Thyroid gland (tissue), 4 donors: Measurements from ENCODE around the gene ANO1.

Experiments
- CTCF ChIP-seq, 6 experiments: fragments of 200-600 bp in 3 of 6; fragments of 450-650 bp in 3 of 6; sonication (generic) in 3 of 6; IDR thresholded peaks; one replicate each; pipeline ENCODE4 v1.5.1; 2016 to 2019; ENCODE audit warnings: antibody characterized with exemption in 6 of 6, mild to moderate bottlenecking in 2 of 6, inconsistent platforms in 1 of 6, moderate library complexity in 1 of 6
- POLR2A ChIP-seq, 2 donors: fragments of 450-650 bp; IDR thresholded peaks; one replicate each; pipeline ENCODE4 v1.6.1; 2017; ENCODE audit warnings: antibody characterized with exemption in 2 of 2, mild to moderate bottlenecking in 2 of 2, moderate library complexity in 1 of 2

GRCh38 chr11:70126494-70126893, 48.4 kb downstream of the ANO1 start:
- TF ChIP-seq CTCF (IDR thresholded peaks at IDR 0.05) (no peak), POLR2A (IDR thresholded peaks at IDR 0.05) (no peak)
